Activated CD8-positive, alpha-beta memory T cell treated with anti-CD3 and anti-CD28 coated beads, Interleukin-2, amount 50 U/mL, for 4 hours (primary cell): ENCODE data around the gene MACROD1.
"Not testable (repeated sequence)": the region's sequence is repeated elsewhere in the genome, so short reads cannot be mapped to it uniquely, and the experiment has no call there.

Experiments
- DNase-seq: peaks from one replicate; pipeline ENCODE4 v3.0.0-alpha.2; 2020

Gene MACROD1

GRCh38 chr11:64052938-64053622, 112.8 kb downstream of the MACROD1 start:
- no peak for DNase-seq

DNA sequence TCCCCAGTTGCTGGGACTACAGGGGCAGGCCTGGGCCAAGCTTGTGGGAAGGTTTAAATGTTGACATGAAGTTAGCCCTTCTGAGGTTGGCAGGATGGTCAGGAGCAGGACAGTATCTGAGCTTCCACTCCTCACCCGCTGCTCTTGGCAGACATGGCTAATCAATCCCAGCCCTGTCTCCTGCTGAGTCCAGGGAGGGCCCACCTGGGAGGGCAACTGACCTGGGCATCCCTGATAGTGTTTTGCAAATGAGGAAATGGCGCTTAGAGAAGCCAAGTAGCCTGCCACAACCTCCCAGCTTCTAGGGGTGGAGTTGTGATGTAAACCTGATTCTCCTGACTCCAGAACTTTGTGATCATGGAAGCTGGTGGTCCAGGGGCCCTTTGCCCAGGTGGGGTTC, 113.5 kb downstream of the MACROD1 start:
- DNase-seq: no peak

GRCh38 chr11:64051297-64051696, 114.6 kb downstream of the MACROD1 start:
- DNase-seq: no peak

DNA sequence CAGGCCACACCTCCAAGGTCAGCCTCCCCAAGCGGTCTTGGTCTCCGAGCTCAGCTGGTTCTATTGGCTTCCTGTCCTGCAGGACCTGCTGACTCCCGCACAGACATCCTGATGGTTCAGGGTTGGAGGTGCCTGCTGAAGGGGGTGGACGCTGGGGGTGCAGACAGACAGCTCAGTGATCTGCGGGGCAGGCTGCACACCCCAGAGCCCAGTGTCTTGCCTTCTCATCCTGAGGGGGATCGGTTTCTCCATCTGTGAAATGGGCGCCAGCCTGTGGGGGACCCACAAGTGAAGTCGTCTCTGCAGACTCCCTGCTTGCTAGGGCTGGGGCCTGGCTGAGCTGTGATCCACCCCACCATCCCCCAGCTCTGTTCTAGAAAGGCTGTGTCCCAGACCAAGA, 116.4 kb downstream of the MACROD1 start:
- DNase-seq: no peak

DNA sequence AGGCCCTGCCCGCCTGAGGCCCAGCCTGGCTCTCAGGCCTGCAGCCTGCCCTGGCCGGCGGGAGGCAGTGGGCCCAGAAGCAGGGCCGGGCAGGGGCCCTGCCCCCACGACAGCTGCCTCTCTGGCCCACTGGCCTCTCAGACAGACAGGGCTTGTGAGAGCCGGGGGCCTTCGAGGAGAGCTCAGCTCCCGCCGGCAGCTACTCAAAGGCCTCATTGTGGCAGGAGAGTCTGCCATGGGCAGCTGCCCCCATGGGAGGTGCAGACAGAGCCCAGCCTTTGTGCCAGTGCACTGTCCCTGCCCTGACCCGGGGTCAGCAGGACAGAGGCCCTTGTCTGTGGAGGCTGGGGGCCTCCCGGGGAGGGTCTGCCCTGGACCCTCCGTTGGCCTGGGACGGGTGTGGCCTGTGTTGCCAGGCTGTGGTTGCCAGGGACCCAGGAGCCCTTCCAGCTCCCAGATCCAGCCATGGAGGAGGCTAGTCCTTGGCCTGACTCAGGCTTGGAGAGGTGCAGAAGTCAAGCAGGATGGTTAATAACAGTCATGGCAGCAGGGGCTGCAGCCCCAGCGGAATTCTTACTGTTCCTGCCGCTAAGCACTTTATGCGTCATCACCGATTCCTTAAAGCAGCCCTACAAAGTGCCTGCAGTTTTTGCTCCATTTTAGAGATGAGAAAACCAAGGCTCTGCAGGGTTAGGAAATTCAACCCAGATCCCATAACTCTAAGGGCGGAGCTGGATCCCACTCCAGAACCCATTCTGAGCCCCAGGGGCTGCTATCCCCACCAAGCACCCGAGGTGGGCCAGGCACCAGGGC, 117.7 kb downstream of the MACROD1 start:
- no peak for DNase-seq

DNA sequence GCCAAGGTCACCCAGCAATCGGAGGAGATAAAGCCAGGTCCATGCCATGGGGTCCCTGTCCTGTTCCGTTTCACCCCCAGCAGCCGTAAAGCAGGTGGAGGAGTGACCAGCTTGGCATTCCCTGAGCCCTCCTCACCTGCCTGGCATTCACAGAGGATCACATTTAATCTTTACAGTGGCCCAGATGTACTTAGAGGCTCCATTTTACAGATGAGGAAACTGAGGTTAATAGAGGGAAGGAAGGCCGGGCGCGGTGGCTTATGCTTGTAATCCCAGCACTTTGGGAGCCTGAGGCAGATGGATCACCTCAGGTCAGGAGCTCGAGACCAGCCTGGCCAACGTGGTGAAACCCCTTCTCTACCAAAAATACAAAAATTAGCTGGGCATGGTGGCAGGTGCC, 118.5 kb downstream of the MACROD1 start:
- not testable (repeated sequence) for DNase-seq

GRCh38 chr11:64045700-64046099, 120.2 kb downstream of the MACROD1 start:
- DNase-seq: no peak

- no peak for DNase-seq
These were observed 121.1 kb downstream of the MACROD1 start for GRCh38 chr11:64044730-64045393.

DNA sequence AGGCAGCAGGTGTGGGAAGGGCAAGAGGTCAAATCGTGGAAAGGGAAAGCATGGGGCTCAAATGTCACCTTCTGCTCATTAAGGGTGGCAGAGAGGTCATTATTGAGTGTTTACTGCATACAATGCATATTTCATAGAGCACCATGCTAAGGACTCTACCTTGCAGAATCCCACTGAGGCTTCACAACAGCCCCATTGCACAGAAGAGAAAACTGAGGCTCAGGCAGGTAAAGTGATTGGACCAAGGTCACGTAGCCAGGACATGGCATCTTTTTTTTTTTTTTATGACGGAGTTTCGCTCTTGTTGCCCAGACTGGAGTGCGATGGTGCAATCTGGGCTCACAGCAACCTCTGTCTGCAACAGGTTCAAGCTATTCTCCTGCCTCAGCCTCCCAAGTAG, 122.4 kb downstream of the MACROD1 start:
- DNase-seq: no peak

- no peak for DNase-seq
These were observed 123.6 kb downstream of the MACROD1 start for GRCh38 chr11:64042301-64042700.

DNA sequence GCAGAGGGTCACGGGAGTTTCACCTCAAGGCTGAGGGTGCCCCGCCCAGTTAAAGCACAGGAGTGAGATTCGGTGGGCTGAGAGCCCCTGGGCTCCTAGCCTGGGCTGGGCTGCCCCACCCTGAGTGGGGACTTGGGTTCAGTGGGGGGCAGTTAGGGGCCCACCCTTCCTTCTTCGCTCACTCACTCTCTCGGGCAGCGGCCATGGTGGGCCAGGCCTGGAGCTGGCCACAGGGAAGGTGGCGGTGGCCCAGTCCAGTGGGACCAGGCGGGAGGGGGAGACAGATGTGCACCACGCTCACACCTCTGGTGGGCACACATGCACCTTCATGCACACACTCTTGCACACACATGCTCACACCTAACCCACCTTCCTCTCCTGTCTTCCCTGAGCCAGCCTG, 124.1 kb downstream of the MACROD1 start:
- DNase-seq: no peak

DNA sequence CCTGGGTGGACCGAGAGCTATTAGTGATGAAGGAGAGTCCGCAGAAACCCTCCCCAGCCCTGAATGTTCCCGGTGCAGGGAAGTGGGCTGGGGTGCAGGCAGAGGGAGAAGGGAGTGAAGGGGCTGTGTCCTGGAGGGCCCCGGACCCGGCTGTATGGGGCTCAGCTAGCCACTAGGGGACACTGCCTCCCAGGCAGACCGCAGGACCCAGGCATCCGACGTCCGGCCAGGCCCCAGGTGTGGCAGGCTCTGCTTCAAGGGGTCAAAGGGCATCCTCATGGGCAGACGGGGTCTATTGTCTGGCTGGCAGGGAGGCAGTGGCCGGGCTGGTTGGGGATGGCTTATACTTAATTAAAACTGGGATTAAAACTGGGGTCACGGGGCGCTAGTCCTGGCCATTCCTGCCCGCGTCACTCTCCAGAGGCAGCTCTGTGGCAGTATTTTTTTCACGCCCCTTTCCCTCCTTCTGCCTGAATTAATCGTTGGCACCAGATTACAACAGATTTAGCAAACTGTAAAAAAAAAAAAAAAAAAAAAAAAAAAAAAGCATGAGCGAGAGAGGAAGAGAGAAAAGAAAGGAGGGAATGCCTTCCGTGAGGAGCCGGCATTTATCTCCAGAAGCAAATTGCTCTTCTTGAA, 125.1 kb downstream of the MACROD1 start:
- DNase-seq: no peak

DNA sequence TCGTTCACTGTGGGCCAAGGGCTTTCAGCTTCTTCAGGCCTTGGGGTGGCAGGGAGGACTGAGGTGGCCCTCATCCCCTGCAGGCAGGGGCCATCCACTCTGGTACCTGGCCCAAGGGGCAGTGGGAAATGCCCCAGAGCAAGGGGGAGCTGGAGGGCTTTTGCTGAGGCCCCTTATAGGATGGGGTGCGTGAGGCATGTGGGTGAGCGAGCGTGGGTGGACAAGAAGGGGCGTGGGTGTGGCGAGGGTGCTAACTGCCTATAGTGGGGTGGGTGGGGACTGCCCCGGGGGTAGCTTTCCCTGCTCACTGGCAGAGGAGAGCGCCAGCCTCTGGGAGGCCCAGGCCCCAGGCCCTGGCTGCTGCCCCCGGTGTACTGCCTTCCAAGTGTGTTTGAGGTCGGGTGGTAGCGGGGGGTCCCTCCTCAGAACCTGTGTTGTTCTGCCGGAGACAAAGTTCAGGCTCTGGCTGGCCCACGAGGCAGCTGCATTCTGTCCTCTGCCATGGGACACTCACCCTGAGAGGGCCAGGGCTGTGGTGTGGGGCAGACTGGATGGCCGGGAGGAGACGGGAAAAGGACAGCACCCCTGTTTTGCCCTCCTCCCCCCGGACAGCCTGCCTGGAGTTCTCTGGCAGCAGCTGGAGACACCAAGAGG, 126.8 kb downstream of the MACROD1 start:
- no peak for DNase-seq

DNA sequence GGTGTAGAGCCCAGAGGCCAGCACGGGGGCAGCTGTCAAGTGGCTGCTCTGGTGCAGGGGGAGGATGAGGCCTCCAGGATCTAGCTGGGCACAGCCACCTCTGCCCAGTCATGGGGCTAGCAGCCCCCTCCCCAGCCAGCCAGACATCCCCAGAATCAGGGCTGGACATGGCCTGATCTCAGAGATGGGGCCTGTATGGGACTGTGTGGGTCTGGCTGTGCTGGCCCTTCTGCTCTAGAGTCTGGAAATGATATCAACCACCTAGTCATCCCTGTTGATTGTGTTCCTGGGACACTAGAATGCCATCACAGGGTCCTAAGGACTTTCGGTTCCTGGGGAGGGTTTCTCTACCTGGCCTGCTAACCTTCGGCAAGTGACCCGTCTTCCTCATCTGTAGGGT, 127.4 kb downstream of the MACROD1 start:
- DNase-seq: no peak

GRCh38 chr11:64037027-64037634, 128.8 kb downstream of the MACROD1 start:
- DNase-seq: no peak

- DNase-seq: no peak
These were observed 129.6 kb downstream of the MACROD1 start for GRCh38 chr11:64036087-64037026.

GRCh38 chr11:64035576-64035975, 130.3 kb downstream of the MACROD1 start, which contains the start of gene FLRT1:
FLRT1 (plus strand) TSS chr11:64035931; CDS start chr11:64116268, 80,337 bp downstream.
- DNase-seq: no peak

GRCh38 chr11:64035081-64035524, 130.8 kb downstream of the MACROD1 start:
- DNase-seq: no peak

DNA sequence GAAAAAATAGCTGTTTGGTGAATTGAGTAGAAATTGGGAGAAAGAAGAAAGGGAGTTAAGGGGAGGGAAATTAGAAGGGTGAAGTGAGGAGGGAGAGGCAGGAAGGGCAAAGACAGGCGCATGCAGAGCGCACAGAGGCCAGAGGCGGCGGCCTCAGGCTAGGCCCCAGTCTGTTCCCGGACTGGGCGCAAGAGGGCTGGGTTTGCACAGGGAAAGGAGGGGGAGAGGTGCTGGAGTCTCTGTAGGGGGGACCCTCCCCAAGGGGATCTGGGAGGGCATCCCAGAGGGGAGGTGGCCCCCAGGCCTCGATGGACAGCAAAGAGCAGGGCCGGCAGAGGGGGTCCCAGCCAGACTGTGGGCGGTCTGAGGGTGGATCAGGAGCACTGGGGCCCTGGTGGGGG, 131.5 kb downstream of the MACROD1 start:
- DNase-seq: no peak

DNA sequence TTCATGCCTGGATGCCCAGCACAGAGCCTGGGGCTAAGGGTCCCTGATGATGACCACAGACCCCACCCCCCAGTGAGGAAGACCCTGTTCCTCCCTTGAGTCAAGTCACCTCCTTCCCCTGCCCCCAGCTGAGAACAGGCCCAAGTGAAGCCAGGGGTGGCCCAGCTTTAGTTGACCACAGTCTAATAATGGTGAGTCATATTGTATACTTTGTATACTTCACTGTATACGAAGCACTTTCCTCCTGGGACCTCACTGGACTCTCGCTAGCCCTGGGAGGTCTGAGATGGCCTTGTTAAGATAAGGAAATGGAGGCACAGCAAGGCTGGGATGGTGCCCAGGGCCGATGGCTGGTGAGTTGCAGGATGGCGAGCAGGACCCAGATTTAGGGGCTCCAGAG, 133.9 kb downstream of the MACROD1 start:
- DNase-seq: no peak

DNA sequence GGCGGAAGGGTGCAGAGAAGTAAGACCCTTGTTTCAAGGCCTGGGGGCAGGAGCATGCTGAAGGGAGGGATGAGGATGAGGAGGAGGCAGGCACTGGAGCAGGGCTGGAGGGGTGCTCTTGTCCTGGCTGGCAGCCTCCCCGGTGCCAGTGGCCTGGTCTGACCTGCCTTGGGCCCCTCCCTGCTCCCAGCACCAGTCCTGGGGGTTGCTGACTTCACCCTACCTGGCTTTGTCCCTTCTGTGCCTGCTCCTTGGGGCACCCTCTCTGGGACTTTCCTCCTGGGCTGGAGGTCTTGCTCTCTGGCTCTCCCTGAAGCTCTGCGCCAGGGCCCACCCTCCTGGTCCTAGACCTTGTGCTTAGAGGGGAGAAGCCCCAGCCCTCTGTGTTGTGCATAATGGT, 134.9 kb downstream of the MACROD1 start:
- DNase-seq: no peak
